HepG2 (cell line): ENCODE measurements around the gene LYZL2. TPM values are rescaled to one million over a fixed set of nuclear protein-coding genes. Genes with fewer than 3 reads are reported as not detected.

Source experiments
- ATAC-seq: fragments of 200-7000 bp; cut with Tn5 transposase; 3 replicates; pipeline ENCODE4 v1.9.1; 2020; ENCODE audit warnings: mild to moderate bottlenecking, moderate library complexity
- BruUV-seq: library from RNA; stranded (reverse); fragments of 400-500 nt; replicated peaks from 2 replicates; lab custom pipeline; 2021; lab: Mats Ljungman, UMichigan
- CTCF ChIA-PET: fragments of 300-600 bp; formaldehyde crosslinking; extraction: SDS; loops from one replicate; lab custom pipeline; 2021; ENCODE audit warnings: low total read pairs, inconsistent platforms, low intra/inter-chr PET ratio; lab: Yijun Ruan, JAX
- POLR2A ChIA-PET: fragments of 350-600 bp; sonication (Branson Sonifier 250); formaldehyde crosslinking; loops from one replicate; lab custom pipeline; 2020; ENCODE audit warnings: antibody characterized with exemption, inconsistent platforms; lab: Yijun Ruan, JAX
- DNase-seq: peaks from one replicate; pipeline ENCODE4 v3.0.0-alpha.2; 2015; ENCODE audit warnings: low spot score
- FAIRE-seq: peaks from 3 replicates; lab custom pipeline; 2011; peaks lifted over from hg19 to GRCh38; lab: Jason Lieb, UNC
- H2AFZ ChIP-seq: one replicate; pipeline ENCODE4 v1.6.1; 2011; ENCODE audit warnings: low read length, inconsistent platforms
- H3K27ac ChIP-seq: fragments of 300-600 bp; 3 replicates; pipeline ENCODE4 v1.8.0; 2011; ENCODE audit warnings: mixed run types, mild to moderate bottlenecking, mixed read lengths, low read length, inconsistent platforms; ENCODE audit not compliant: insufficient read depth; ENCODE audit errors: extremely low read length
- H3K27me3 ChIP-seq, 2 experiments: fragments of 200-600 bp in 1 of 2; 2 replicates in 1 of 2; 3 replicates in 1 of 2; pipeline versions ENCODE4 v1.6.0 to v1.8.0; 2011; ENCODE audit warnings: low read length in 2 of 2, mild to moderate bottlenecking in 2 of 2, moderate library complexity in 2 of 2, inconsistent platforms in 1 of 2; ENCODE audit not compliant: insufficient read depth in 2 of 2, control insufficient read depth in 1 of 2
- H3K36me3 ChIP-seq, 2 experiments: fragments of 200-600 bp in 1 of 2; replicated peaks in 1 of 2; 2 replicates in 1 of 2; 3 replicates in 1 of 2; pipeline versions ENCODE4 v1.5.1 to v1.8.0; 2011; ENCODE audit warnings: low read length in 2 of 2, inconsistent platforms in 1 of 2; ENCODE audit not compliant: insufficient read depth in 2 of 2, control insufficient read depth in 1 of 2
- H3K4me1 ChIP-seq: 2 replicates; pipeline ENCODE4 v1.5.1; 2012; ENCODE audit warnings: low read length, inconsistent platforms; ENCODE audit not compliant: insufficient read depth
- H3K4me2 ChIP-seq: 2 replicates; pipeline ENCODE4 v1.6.0; 2011; ENCODE audit warnings: low read depth, low read length, inconsistent platforms
- H3K4me3 ChIP-seq, 3 experiments: fragments of 200-600 bp in 1 of 3; sonication (generic), shearing (Covaris generic) in 1 of 3; replicated peaks in 1 of 3; 2 replicates each; pipeline ENCODE4 v1.5.1; 2011 to 2016; ENCODE audit warnings: low read length in 3 of 3, inconsistent platforms in 2 of 3, low read depth in 2 of 3, mild to moderate bottlenecking in 2 of 3, control low read depth in 1 of 3, mixed read lengths in 1 of 3; ENCODE audit not compliant: insufficient read depth in 1 of 3
- H3K79me2 ChIP-seq: one replicate; pipeline ENCODE4 v1.6.1; 2011; ENCODE audit warnings: low read length, inconsistent platforms; ENCODE audit not compliant: insufficient read depth
- H3K9ac ChIP-seq: 2 replicates; pipeline ENCODE4 v1.6.0; 2011; ENCODE audit warnings: mild to moderate bottlenecking, low read depth, low read length, inconsistent platforms; ENCODE audit not compliant: insufficient read depth
- H3K9me3 ChIP-seq: 2 replicates; pipeline ENCODE4 v1.5.1; 2012; ENCODE audit warnings: mild to moderate bottlenecking, low read length
- H4K20me1 ChIP-seq: 2 replicates; pipeline ENCODE4 v1.6.0; 2011; ENCODE audit warnings: inconsistent platforms, mild to moderate bottlenecking, low read length, moderate library complexity; ENCODE audit not compliant: insufficient read depth
- ARNTL ChIP-seq: sonication (generic); formaldehyde crosslinking; IDR thresholded peaks from 2 replicates; pipeline ENCODE4 v1.4.0; 2020; ENCODE audit warnings: mild to moderate bottlenecking, missing genetic modification reagents
- GLI4 ChIP-seq: sonication (generic); formaldehyde crosslinking; IDR thresholded peaks from 2 replicates; pipeline ENCODE4 v1.5.1; 2020; ENCODE audit warnings: missing genetic modification reagents, mild to moderate bottlenecking, moderate library complexity, borderline replicate concordance
- MED8 ChIP-seq: sonication (generic); formaldehyde crosslinking; IDR thresholded peaks from 2 replicates; pipeline ENCODE4 v1.8.1; 2023; ENCODE audit warnings: mild to moderate bottlenecking, missing genetic modification reagents; ENCODE audit not compliant: insufficient replicate concordance
- SETDB1 ChIP-seq: sonication (generic); formaldehyde crosslinking; IDR thresholded peaks from 2 replicates; pipeline ENCODE4 v1.5.1; 2020; ENCODE audit warnings: missing genetic modification reagents, mild to moderate bottlenecking, borderline replicate concordance
- THYN1 ChIP-seq: sonication (generic); formaldehyde crosslinking; IDR thresholded peaks from 2 replicates; pipeline ENCODE4 v1.8.1; 2023; ENCODE audit warnings: low read depth, mild to moderate bottlenecking, moderate library complexity, missing genetic modification reagents, borderline replicate concordance
- WGBS: methylation state at CpG from one replicate; pipeline ENCODE4 v1.1.6; 2017; ENCODE audit warnings: low lambda C conversion rate; 5-methylcytosine and 5-hydroxymethylcytosine counted together
- in situ Hi-C: cut with HindIII; loops from 2 replicates; pipeline ENCODE4 v1.10.0; 2017; ENCODE audit warnings: low pct_unique_long_range_greater_than_20kb; ENCODE audit not compliant: extremely low pct_ligation_motif_present
- intact Hi-C: fragments of 100-400 bp; cut with micrococcal nuclease; formaldehyde crosslinking; loops from one replicate; pipeline ENCODE4 v1.10.0; 2022; ENCODE audit not compliant: unreplicated experiment
- polyA plus RNA-seq, 8 experiments: library from polyadenylated mRNA; depleted of rRNA in 3 of 8; stranded (reverse) in 7 of 8; unstranded in 1 of 8; fragments of >200 nt; fragmentation: Illumina TruSeq in 4 of 8; extraction: Trizol in 4 of 8; gene quantifications; 2 replicates each; pipeline versions ENCODE4 v1.2.1 to v1.2.3, GENCODE V29; 2011 to 2016; ENCODE audit warnings: low read depth in 4 of 8, missing spikeins in 1 of 8, mixed read lengths in 1 of 8; ENCODE audit not compliant: insufficient read depth in 1 of 8
- total RNA-seq, 5 experiments: library from RNA; depleted of rRNA; stranded (reverse); fragments of >200 nt; fragmentation: Illumina TruSeq; extraction: Trizol; gene quantifications; 2 replicates each; pipeline ENCODE4 v1.2.3, GENCODE V29; 2016; ENCODE audit warnings: low read depth in 1 of 5
- TF ChIP-seq, protein P1 (sequence below): sonication (generic); formaldehyde crosslinking; IDR thresholded peaks from 2 replicates; pipeline ENCODE4 v1.5.0; 2020; ENCODE audit warnings: missing genetic modification reagents
- TF ChIP-seq, protein P2 (sequence below): sonication (generic); formaldehyde crosslinking; IDR thresholded peaks from 2 replicates; pipeline ENCODE4 v1.5.1; 2020; ENCODE audit warnings: mild to moderate bottlenecking, missing genetic modification reagents, moderate library complexity
- TF ChIP-seq, protein P3 (sequence below): sonication (generic); formaldehyde crosslinking; conservative IDR thresholded peaks from 2 replicates; pipeline ENCODE4 v1.4.0; 2020; ENCODE audit warnings: mild to moderate bottlenecking, missing genetic modification reagents, moderate library complexity
- TF ChIP-seq, protein P4 (sequence below): sonication (generic); formaldehyde crosslinking; IDR thresholded peaks from 2 replicates; pipeline ENCODE4 v1.9.0; 2021; ENCODE audit warnings: missing genetic modification reagents, mild to moderate bottlenecking, borderline replicate concordance

Gene LYZL2
- total and polyA plus RNA-seq, 2 of the 13 experiments (the other 11 are each of a cell fraction or from before 2014, with no cell fraction given), result 0.20 to 0.63 TPM

- peaks cover 2 to 7% of the 10 kb centered on the region in 2 experiments; a peak in 3 of 5 replicates for H3K27me3 ChIP-seq
- in situ Hi-C loops, result no loop called here
- DNase-seq (no peak), ATAC-seq (no peak), FAIRE-seq (no peak)
- TF ChIP-seq, protein P1, sequence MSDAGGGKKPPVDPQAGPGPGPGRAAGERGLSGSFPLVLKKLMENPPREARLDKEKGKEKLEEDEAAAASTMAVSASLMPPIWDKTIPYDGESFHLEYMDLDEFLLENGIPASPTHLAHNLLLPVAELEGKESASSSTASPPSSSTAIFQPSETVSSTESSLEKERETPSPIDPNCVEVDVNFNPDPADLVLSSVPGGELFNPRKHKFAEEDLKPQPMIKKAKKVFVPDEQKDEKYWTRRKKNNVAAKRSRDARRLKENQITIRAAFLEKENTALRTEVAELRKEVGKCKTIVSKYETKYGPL, result no peak
- TF ChIP-seq, protein P2, sequence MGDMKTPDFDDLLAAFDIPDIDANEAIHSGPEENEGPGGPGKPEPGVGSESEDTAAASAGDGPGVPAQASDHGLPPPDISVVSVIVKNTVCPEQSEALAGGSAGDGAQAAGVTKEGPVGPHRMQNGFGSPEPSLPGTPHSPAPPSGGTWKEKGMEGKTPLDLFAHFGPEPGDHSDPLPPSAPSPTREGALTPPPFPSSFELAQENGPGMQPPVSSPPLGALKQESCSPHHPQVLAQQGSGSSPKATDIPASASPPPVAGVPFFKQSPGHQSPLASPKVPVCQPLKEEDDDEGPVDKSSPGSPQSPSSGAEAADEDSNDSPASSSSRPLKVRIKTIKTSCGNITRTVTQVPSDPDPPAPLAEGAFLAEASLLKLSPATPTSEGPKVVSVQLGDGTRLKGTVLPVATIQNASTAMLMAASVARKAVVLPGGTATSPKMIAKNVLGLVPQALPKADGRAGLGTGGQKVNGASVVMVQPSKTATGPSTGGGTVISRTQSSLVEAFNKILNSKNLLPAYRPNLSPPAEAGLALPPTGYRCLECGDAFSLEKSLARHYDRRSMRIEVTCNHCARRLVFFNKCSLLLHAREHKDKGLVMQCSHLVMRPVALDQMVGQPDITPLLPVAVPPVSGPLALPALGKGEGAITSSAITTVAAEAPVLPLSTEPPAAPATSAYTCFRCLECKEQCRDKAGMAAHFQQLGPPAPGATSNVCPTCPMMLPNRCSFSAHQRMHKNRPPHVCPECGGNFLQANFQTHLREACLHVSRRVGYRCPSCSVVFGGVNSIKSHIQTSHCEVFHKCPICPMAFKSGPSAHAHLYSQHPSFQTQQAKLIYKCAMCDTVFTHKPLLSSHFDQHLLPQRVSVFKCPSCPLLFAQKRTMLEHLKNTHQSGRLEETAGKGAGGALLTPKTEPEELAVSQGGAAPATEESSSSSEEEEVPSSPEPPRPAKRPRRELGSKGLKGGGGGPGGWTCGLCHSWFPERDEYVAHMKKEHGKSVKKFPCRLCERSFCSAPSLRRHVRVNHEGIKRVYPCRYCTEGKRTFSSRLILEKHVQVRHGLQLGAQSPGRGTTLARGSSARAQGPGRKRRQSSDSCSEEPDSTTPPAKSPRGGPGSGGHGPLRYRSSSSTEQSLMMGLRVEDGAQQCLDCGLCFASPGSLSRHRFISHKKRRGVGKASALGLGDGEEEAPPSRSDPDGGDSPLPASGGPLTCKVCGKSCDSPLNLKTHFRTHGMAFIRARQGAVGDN, result no peak
- no peak for TF ChIP-seq SETDB1
- TF ChIP-seq THYN1 (CRISPR knock-in tag), result no peak
- TF ChIP-seq, protein P3, sequence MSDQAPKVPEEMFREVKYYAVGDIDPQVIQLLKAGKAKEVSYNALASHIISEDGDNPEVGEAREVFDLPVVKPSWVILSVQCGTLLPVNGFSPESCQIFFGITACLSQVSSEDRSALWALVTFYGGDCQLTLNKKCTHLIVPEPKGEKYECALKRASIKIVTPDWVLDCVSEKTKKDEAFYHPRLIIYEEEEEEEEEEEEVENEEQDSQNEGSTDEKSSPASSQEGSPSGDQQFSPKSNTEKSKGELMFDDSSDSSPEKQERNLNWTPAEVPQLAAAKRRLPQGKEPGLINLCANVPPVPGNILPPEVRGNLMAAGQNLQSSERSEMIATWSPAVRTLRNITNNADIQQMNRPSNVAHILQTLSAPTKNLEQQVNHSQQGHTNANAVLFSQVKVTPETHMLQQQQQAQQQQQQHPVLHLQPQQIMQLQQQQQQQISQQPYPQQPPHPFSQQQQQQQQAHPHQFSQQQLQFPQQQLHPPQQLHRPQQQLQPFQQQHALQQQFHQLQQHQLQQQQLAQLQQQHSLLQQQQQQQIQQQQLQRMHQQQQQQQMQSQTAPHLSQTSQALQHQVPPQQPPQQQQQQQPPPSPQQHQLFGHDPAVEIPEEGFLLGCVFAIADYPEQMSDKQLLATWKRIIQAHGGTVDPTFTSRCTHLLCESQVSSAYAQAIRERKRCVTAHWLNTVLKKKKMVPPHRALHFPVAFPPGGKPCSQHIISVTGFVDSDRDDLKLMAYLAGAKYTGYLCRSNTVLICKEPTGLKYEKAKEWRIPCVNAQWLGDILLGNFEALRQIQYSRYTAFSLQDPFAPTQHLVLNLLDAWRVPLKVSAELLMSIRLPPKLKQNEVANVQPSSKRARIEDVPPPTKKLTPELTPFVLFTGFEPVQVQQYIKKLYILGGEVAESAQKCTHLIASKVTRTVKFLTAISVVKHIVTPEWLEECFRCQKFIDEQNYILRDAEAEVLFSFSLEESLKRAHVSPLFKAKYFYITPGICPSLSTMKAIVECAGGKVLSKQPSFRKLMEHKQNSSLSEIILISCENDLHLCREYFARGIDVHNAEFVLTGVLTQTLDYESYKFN (CRISPR knock-in tag), result no peak
- TF ChIP-seq, protein P4, sequence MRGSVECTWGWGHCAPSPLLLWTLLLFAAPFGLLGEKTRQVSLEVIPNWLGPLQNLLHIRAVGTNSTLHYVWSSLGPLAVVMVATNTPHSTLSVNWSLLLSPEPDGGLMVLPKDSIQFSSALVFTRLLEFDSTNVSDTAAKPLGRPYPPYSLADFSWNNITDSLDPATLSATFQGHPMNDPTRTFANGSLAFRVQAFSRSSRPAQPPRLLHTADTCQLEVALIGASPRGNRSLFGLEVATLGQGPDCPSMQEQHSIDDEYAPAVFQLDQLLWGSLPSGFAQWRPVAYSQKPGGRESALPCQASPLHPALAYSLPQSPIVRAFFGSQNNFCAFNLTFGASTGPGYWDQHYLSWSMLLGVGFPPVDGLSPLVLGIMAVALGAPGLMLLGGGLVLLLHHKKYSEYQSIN (CRISPR knock-in tag), result no peak
- no peak for TF ChIP-seq GLI4 (CRISPR knock-in tag)
- no peak for TF ChIP-seq MED8 (CRISPR knock-in tag)
- no peak for TF ChIP-seq ARNTL (CRISPR knock-in tag)
- no peaks in the 10 kb centered on the region for H3K79me2 ChIP-seq
- POLR2A ChIA-PET, result no interaction called here
- H4K20me1 ChIP-seq, result no peaks in the 10 kb centered on the region
- H2AFZ ChIP-seq, result no peak overlapping the region
- peaks cover 59% of the 10 kb centered on the region for H3K4me1 ChIP-seq
- WGBS, result 55% methylated on average over 7 of the region's 7 CpGs
- CTCF ChIA-PET, result no interaction called here
- H3K27ac ChIP-seq, result no peak overlapping the region
- intact Hi-C loops, result no loop called here
- no peaks in the 10 kb centered on the region for H3K36me3 ChIP-seq
- BruUV-seq, result no TSS peak
- H3K9ac ChIP-seq, result no peak overlapping the region
- H3K4me2 ChIP-seq, result no peak overlapping the region
- H3K4me3 ChIP-seq, result no peak overlapping the region
- no peaks in the 10 kb centered on the region for H3K9me3 ChIP-seq
Measured at GRCh38 chr10:30580241-30580640, 49.3 kb downstream of the LYZL2 start.
